ENCODE measurements around the gene PPP1R36. TPM values are rescaled to one million over a fixed set of nuclear protein-coding genes. Genes with fewer than 3 reads are reported as not detected.
A peak's percentile ranks its signal among the peaks of the same experiment; 100 is the strongest.
"Not testable (repeated sequence)": the region's sequence is repeated elsewhere in the genome, so short reads cannot be mapped to it uniquely, and the experiment has no call there.

Gene PPP1R36
- total RNA-seq, 1 donor, result 3.5 TPM

DNA sequence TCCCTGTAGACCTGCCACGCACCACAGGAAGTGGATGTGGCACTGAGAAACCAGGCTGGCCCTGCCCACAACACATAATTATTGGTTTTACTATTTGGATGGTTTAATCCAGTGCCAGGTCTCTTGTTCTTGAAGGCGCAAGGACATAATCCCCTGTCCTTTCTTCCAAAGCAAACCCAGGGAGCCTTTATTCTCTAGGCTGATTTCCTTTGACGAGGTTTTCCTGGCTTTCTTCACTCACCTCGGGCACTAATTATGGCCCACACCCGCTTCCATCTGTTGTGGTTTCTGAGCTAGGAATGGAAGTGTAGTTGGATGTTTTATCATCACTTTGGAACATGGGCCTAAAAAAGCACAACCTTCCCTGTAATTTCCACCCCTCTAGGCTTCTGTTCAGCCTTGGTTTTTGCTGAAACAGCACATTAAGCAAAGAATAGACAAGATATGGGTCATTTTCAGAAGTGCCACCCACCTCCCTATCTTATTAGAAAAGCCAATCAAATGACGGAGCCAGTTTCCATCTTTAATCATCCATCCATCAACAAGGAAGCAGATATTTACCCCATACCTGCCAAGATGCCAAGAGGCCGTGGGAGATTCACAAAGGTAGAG lies 73.9 kb downstream of the PPP1R36 start:
- no peak overlapping the region for H3K4me3 ChIP-seq (ENCODE audit: low read depth, low read length)
- DNase-seq (ENCODE audit: low read depth), result no peak
- TF ChIP-seq, protein P1, sequence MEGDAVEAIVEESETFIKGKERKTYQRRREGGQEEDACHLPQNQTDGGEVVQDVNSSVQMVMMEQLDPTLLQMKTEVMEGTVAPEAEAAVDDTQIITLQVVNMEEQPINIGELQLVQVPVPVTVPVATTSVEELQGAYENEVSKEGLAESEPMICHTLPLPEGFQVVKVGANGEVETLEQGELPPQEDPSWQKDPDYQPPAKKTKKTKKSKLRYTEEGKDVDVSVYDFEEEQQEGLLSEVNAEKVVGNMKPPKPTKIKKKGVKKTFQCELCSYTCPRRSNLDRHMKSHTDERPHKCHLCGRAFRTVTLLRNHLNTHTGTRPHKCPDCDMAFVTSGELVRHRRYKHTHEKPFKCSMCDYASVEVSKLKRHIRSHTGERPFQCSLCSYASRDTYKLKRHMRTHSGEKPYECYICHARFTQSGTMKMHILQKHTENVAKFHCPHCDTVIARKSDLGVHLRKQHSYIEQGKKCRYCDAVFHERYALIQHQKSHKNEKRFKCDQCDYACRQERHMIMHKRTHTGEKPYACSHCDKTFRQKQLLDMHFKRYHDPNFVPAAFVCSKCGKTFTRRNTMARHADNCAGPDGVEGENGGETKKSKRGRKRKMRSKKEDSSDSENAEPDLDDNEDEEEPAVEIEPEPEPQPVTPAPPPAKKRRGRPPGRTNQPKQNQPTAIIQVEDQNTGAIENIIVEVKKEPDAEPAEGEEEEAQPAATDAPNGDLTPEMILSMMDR (IDR thresholded peaks at IDR 0.05; ENCODE audit: insufficient read depth, low read depth, low read length), result no peak

DNA sequence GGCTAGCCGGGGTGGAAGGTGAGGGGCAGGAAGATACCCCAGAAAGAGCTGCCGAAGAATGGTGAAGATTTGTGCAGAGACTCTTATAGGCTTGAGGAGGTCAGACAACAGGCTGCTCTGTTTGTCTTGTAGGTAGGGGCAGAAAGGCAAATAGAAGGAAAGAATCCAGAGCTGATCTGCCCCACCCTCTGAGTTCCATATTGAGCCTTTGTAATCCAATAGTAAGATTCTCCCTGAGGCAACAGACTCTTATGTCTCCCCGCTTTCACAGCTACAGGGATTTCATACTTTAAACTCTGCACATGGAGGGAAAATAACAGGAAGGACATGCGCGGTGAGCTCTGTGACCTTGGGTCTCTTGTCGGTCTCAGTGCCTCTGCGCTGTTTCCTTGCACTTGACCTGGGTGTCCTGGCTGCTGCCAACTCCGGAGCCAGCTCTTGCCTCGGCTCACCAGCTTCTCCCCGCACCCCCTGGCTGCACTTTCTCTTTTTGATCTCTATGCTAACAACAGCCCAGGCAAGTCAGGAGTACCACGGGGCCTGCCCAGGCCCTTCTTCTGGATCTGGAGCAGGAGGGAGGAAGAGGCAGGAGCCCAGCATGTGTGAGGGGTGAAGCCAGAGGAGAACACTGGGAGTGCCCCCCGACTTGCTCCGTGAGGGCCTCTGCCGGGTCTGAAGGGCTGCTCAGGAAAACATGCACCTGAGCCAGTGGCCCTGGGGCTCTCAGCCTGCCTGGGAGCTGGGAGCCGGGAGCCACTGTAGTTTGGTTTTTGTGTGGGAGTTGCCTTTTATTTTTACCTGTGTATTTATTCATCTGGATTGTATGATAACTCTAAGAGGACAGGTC lies 75.8 kb downstream of the PPP1R36 start:
- H3K4me3 ChIP-seq (ENCODE audit: low read depth, low read length), result no peak overlapping the region
- TF ChIP-seq, protein P1 (IDR thresholded peaks at IDR 0.05; ENCODE audit: insufficient read depth, low read depth, low read length), result no peak

DNA sequence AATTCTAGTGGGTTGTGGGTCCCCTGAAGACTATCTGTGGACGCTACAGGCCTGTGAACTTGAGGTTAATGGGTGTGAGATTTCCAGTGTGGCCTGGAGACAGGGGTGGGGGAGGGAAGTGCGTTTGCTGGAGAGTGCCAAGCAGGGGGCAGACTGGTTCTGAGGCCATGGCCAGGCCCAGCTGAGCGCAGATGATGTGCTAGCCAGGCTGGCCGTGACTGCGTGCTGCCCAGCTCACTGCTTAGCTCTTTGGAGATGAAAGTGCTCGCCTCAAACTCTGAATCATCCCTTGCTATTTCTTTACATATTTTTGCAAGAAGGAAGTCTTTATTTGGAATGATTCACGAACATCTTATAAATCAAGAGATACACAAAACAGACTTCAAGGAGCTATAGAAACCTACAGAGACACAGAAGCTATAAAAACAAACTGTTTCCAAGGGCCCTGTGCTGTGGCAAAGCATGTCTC lies 79.2 kb downstream of the PPP1R36 start:
- TF ChIP-seq, protein P1 (IDR thresholded peaks at IDR 0.05; ENCODE audit: insufficient read depth, low read depth, low read length), result peak; percentile 7
- H3K4me3 ChIP-seq (ENCODE audit: low read depth, low read length), result no peak overlapping the region
- DNase-seq (ENCODE audit: low read depth), result peak; percentile 97

More for the DNA sequence above, 75.8 kb downstream of the PPP1R36 start:
- no peak for DNase-seq (ENCODE audit: low read depth)

DNA sequence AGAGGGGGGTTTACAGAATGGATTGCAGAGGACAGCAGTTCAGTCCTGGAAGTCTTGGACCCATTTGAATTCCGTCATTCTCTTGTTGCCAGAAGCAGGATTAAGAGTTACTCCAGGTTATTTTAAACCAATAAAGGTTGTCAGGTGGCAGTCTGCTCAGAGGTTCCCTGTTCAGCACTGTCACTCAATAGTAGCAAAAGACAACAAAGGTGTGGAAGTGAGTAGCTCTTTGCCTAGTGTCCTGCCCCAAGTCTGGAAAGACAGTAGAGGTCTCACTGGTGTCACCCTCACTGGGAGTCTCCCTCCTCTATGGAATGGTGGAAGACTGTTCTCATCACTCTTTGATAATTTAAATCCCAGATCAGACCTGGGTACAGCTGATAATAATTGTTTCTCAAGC lies 81.0 kb downstream of the PPP1R36 start:
- DNase-seq (ENCODE audit: low read depth), result no peak
- no peak overlapping the region for H3K4me3 ChIP-seq (ENCODE audit: low read depth, low read length)
- TF ChIP-seq, protein P1 (IDR thresholded peaks at IDR 0.05; ENCODE audit: insufficient read depth, low read depth, low read length), result no peak

DNA sequence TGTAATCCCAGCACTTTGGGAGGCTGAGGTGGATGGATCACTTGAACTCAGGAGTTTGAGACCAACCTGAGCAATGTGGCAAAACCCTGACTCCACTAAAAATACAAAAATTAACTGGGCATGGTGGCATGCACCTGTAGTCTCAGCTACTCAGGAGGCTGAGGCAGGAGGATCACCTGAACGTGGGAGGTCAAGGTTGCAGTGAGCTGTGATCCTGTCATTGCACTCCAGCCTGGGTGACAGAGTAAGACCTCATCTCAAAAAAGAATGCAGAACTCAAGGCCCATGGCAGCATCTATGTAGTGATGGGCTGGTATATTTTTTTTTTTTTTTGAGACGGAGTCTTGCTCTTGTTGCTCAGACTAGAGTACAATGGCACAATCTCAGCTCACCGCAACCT lies 81.5 kb downstream of the PPP1R36 start:
- DNase-seq (ENCODE audit: low read depth); H3K4me3 ChIP-seq (ENCODE audit: low read depth, low read length): not testable (repeated sequence)

DNA sequence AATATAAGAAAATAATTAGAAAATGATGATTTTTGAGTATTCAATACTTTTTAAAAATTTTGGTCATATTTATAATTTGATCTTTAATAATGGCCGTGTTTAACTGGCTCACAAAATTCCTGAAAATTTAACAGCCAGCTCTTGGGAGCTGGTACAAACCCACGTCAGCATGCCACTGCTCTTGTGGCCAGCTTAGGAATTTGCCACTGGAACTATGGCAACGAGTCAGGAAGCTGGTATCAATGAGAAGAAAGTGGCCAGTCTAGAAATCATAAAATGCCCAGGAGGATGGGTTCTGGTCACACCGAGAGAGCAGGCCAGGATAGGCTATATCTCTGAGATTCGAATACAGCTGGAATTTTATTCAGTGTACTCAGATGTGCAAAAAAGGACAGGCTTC lies 82.3 kb downstream of the PPP1R36 start:
- TF ChIP-seq, protein P1 (IDR thresholded peaks at IDR 0.05; ENCODE audit: insufficient read depth, low read depth, low read length), result no peak
- DNase-seq (ENCODE audit: low read depth), result no peak
- no peak overlapping the region for H3K4me3 ChIP-seq (ENCODE audit: low read depth, low read length)

DNA sequence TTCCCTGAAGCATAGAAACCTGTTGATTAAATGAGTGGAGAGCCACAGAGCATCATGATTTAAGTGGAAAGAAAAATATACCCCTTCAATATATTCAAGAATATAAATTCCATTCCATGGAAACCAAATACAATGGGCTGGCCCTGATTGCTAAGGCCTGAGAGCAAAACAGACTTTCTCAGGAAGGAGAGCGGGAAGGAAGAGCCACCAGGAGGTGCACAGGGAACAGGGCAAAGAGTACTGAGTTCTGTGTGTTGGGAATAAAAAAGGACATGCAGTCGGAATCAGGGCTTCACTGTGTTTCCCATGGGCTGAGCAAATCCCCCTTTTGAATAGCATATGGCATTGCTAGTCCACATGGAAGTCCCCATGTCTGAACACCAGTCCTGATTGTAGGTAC lies 84.8 kb downstream of the PPP1R36 start:
- no peak for DNase-seq (ENCODE audit: low read depth)
- TF ChIP-seq, protein P1 (IDR thresholded peaks at IDR 0.05; ENCODE audit: insufficient read depth, low read depth, low read length), result peak; percentile 3
- no peak overlapping the region for H3K4me3 ChIP-seq (ENCODE audit: low read depth, low read length)
